Femur (tissue), 1 donor: Measurements from ENCODE around the gene WASF1.

Experiments
- DNase-seq: peaks from one replicate; pipeline ENCODE4 v3.0.0-alpha.2; 2017

The WASF1 gene

GRCh38 chr6:110179406-110180227 lies at the start of gene WASF1:
WASF1 (minus strand) TSS chr6:110179670; CDS start chr6:110127601, 52,069 bp downstream.
- peak; percentile 97 for DNase-seq

- no peak for DNase-seq
These were observed 46.8 kb upstream of the WASF1 start for GRCh38 chr6:110226261-110226660.

GRCh38 chr6:110221738-110222137 lies 42.3 kb upstream of the WASF1 start:
- no peak for DNase-seq

GRCh38 chr6:110217266-110217665 lies 37.8 kb upstream of the WASF1 start:
- no peak for DNase-seq

GRCh38 chr6:110216140-110216539 lies 36.7 kb upstream of the WASF1 start:
- DNase-seq, result no peak

GRCh38 chr6:110214338-110214737 lies 34.9 kb upstream of the WASF1 start:
- no peak for DNase-seq

GRCh38 chr6:110211753-110212152 lies 32.3 kb upstream of the WASF1 start:
- no peak for DNase-seq

GRCh38 chr6:110207652-110208051 lies 28.2 kb upstream of the WASF1 start:
- DNase-seq, result no peak

GRCh38 chr6:110201151-110201884 lies 21.8 kb upstream of the WASF1 start:
- DNase-seq, result no peak

GRCh38 chr6:110198561-110198960 lies 19.1 kb upstream of the WASF1 start:
- DNase-seq, result no peak

- no peak for DNase-seq
These were observed 17.4 kb upstream of the WASF1 start for GRCh38 chr6:110196874-110197273.

- no peak for DNase-seq
These were observed 16.2 kb upstream of the WASF1 start for GRCh38 chr6:110195639-110196038.

GRCh38 chr6:110191477-110191876 lies 12.0 kb upstream of the WASF1 start:
- no peak for DNase-seq

- no peak for DNase-seq
These were observed 11.3 kb upstream of the WASF1 start for GRCh38 chr6:110190726-110191125.

GRCh38 chr6:110188791-110189190 lies 9.3 kb upstream of the WASF1 start:
- no peak for DNase-seq

GRCh38 chr6:110185879-110186278 lies 6.4 kb upstream of the WASF1 start:
- no peak for DNase-seq

GRCh38 chr6:110183292-110183885 lies 3.9 kb upstream of the WASF1 start:
- DNase-seq, result no peak

GRCh38 chr6:110181131-110182030 lies 1.9 kb upstream of the WASF1 start:
- no peak for DNase-seq

- DNase-seq, result peak; percentile 75
These were observed 948 bp upstream of the WASF1 start, which contains the start of gene CDC40 for GRCh38 chr6:110180228-110181008. CDC40 (plus strand) TSS chr6:110180427; CDS start chr6:110180445, 18 bp downstream.

- DNase-seq, result peak; percentile 59
These were observed 654 bp downstream of the WASF1 start for GRCh38 chr6:110178626-110179405.
